GM18873 (cell line): ENCODE results near the gene PTPRN2.
"Not testable (repeated sequence)": the region's sequence is repeated elsewhere in the genome, so short reads cannot be mapped to it uniquely, and the experiment has no call there.

ENCODE experiments used
- ATAC-seq: cut with Tn5 transposase; IDR thresholded peaks from one replicate; pipeline ENCODE4 v1.9.1; 2021; ENCODE audit warnings: mild to moderate bottlenecking, moderate library complexity, moderate number of reproducible peaks; ENCODE audit not compliant: unreplicated experiment, low FRiP score

The PTPRN2 gene

GRCh38 chr7:158431055-158431940 is 156.3 kb downstream of the PTPRN2 start:
- no peak for ATAC-seq

- ATAC-seq: no peak
These were observed 157.2 kb downstream of the PTPRN2 start for GRCh38 chr7:158430308-158431034.

GRCh38 chr7:158428837-158429753 is 158.5 kb downstream of the PTPRN2 start:
- ATAC-seq: no peak

GRCh38 chr7:158428131-158428836 is 159.3 kb downstream of the PTPRN2 start:
- ATAC-seq: no peak

GRCh38 chr7:158425676-158426075 is 161.9 kb downstream of the PTPRN2 start:
- ATAC-seq: not testable (repeated sequence)

GRCh38 chr7:158424531-158424930 is 163.1 kb downstream of the PTPRN2 start:
- ATAC-seq: no peak

- no peak for ATAC-seq
These were observed 163.6 kb downstream of the PTPRN2 start for GRCh38 chr7:158424011-158424410.

GRCh38 chr7:158422887-158423560 is 164.6 kb downstream of the PTPRN2 start:
- no peak for ATAC-seq

GRCh38 chr7:158422196-158422886 is 165.3 kb downstream of the PTPRN2 start:
- ATAC-seq: no peak

- ATAC-seq: no peak
These were observed 166.3 kb downstream of the PTPRN2 start for GRCh38 chr7:158421361-158421760.

- ATAC-seq: no peak
These were observed 166.9 kb downstream of the PTPRN2 start for GRCh38 chr7:158420591-158421340.

- no peak for ATAC-seq
These were observed 168.3 kb downstream of the PTPRN2 start for GRCh38 chr7:158419238-158419785.

- ATAC-seq: not testable (repeated sequence)
These were observed 169.2 kb downstream of the PTPRN2 start for GRCh38 chr7:158418395-158418794.

GRCh38 chr7:158416283-158416933 is 171.2 kb downstream of the PTPRN2 start:
- ATAC-seq: no peak

GRCh38 chr7:158415316-158415715 is 172.3 kb downstream of the PTPRN2 start:
- no peak for ATAC-seq

GRCh38 chr7:158414486-158414961 is 173.1 kb downstream of the PTPRN2 start:
- ATAC-seq: no peak

GRCh38 chr7:158414002-158414401 is 173.6 kb downstream of the PTPRN2 start:
- no peak for ATAC-seq
